ENCODE measurements around the gene AAR2. TPM values are rescaled to one million over a fixed set of nuclear protein-coding genes. Genes with fewer than 3 reads are reported as not detected.

Gene AAR2
- total RNA-seq, 2 donors from 2014 or later: 22.1 to 29.1 TPM

DNA sequence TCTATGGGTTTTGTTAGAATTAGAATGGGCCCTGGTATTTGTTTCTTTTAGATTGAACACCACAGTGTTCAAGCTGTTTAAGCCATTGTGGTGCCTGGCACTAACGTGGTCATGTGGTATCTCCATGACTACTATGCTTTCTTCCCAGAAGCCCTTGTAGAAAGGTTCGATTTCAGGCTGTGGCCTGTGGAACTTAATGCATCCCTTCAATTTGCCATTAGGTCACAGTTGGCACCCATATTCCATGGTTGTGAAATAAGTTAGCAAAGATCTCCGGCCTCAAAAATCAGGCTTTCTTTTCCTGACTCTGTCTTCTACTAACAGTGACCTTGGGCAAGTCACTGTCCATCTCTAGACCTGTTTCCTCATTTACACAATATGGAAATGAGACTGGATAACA lies 31.3 kb upstream of the AAR2 start:
- Histone ChIP-seq H3K27ac (no peak overlapping the region), H3K4me3 (no peak overlapping the region), H3K27me3 (replicated peaks; ENCODE audit: insufficient read depth) (no peaks in the 10 kb centered on the region), H3K4me1 (ENCODE audit: control insufficient read depth in 1 of 2, low read depth in 2 of 2) (no peaks in the 10 kb centered on the region), H3K36me3 (peaks cover 37% of the 10 kb centered on the region), H3K9me3 (no peaks in the 10 kb centered on the region)
- TF ChIP-seq, protein P1, sequence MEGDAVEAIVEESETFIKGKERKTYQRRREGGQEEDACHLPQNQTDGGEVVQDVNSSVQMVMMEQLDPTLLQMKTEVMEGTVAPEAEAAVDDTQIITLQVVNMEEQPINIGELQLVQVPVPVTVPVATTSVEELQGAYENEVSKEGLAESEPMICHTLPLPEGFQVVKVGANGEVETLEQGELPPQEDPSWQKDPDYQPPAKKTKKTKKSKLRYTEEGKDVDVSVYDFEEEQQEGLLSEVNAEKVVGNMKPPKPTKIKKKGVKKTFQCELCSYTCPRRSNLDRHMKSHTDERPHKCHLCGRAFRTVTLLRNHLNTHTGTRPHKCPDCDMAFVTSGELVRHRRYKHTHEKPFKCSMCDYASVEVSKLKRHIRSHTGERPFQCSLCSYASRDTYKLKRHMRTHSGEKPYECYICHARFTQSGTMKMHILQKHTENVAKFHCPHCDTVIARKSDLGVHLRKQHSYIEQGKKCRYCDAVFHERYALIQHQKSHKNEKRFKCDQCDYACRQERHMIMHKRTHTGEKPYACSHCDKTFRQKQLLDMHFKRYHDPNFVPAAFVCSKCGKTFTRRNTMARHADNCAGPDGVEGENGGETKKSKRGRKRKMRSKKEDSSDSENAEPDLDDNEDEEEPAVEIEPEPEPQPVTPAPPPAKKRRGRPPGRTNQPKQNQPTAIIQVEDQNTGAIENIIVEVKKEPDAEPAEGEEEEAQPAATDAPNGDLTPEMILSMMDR (IDR thresholded peaks at IDR 0.05): no peak
- no peak for ATAC-seq (ENCODE audit: insufficient number of reproducible peaks, low FRiP score, low read depth)
- no peak for DNase-seq (ENCODE audit: low spot score)

DNA sequence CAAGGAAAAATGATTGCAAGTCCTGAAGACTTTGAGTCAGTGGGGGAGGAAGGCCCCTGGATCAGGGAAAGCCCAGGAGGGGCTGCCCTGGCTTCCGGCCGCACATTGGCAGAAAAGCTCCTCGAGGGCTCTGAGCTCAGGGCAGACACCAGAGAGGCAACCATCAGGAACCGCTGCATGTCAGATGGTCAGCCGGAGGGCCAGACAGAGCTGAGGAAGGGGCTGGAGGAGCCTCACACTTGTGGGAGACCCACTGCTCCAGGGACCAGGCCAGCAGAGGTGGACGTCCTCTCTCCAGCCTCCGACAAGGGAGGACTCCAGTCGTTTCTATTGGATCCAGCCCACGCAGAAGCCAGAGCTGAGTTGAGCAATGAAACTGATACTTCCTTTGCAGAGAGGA lies 30.2 kb upstream of the AAR2 start:
- H3K36me3 ChIP-seq: peaks cover 38% of the 10 kb centered on the region

DNA sequence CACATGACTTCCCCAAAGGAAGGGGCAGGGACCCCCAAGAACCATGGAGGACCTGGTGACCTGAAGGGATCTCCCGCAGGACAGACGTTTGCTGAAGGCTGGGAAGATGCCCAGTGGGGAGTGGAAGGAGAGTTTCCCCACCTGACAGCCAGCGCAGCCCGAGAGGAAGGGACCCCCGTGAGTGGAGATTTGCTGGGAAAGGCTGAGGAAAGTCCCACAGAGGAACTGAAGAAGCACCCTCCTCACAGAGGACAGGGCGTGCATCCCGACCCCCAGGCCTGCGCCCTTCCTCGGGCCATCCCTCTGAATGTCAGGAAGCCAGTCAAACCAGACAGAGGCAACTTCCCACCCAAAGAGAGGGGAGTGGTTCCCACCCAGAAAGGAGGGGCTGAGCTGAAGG lies 29.6 kb upstream of the AAR2 start:
- no peak overlapping the region for H3K4me3 ChIP-seq
- H3K27ac ChIP-seq: no peak overlapping the region
- no peaks in the 10 kb centered on the region for H3K27me3 ChIP-seq (replicated peaks; ENCODE audit: insufficient read depth)
- ATAC-seq (ENCODE audit: insufficient number of reproducible peaks, low FRiP score, low read depth): no peak
- no peaks in the 10 kb centered on the region for H3K4me1 ChIP-seq (ENCODE audit: control insufficient read depth in 1 of 2, low read depth in 2 of 2)
- peaks cover 38% of the 10 kb centered on the region for H3K36me3 ChIP-seq
- no peaks in the 10 kb centered on the region for H3K9me3 ChIP-seq
- DNase-seq (ENCODE audit: low spot score): no peak
- TF ChIP-seq, protein P1 (IDR thresholded peaks at IDR 0.05): no peak

More for the DNA sequence above, 30.2 kb upstream of the AAR2 start:
- H3K9me3 ChIP-seq: no peaks in the 10 kb centered on the region
- DNase-seq (ENCODE audit: low spot score): no peak
- H3K4me3 ChIP-seq: no peak overlapping the region
- TF ChIP-seq, protein P1 (IDR thresholded peaks at IDR 0.05): no peak
- H3K4me1 ChIP-seq (ENCODE audit: control insufficient read depth in 1 of 2, low read depth in 2 of 2): no peaks in the 10 kb centered on the region
- no peak for ATAC-seq (ENCODE audit: insufficient number of reproducible peaks, low FRiP score, low read depth)
- no peak overlapping the region for H3K27ac ChIP-seq
- H3K27me3 ChIP-seq (replicated peaks; ENCODE audit: insufficient read depth): no peaks in the 10 kb centered on the region

DNA sequence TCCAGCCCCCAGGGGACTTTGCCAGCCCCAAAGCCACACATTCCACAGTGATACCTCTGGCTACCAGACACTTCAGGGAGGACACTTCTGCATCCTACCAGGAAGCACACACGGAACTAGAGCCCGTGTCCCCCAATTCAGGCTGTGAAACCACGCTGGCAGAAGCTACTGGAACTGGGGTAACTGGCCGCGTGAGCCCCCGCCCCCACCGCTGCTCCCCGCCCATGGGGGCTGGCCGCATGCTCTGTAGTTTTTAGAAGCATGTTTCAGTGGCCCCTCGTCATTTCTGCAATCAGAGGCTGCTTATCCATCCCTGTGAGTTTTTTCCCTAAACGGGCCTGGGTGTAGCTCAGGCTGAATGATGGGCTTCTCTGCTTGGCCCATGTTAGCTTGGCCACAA lies 28.7 kb upstream of the AAR2 start:
- Histone ChIP-seq H3K4me3 (no peak overlapping the region), H3K27me3 (replicated peaks; ENCODE audit: insufficient read depth) (no peaks in the 10 kb centered on the region)

DNA sequence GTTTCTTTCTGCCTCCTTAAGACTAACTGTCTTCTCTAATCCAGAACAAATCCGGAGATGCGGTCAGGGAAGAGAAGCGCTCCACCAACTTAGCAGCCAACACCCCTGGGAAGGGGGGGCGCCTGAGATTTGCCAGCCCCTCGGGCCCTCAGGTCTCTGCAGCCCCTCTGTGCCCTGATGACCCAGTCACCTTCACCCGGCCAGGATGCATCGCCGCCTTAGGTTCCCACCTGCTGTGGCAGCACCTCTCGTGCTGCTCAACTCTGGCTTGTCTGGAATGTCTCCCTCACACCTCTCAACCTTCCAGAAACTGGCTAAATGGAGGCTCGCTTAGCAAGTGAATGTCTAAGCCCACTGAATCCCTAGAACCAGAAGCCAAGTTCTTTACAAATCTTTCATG lies 28.0 kb upstream of the AAR2 start:
- Histone ChIP-seq H3K4me3 (no peak overlapping the region), H3K27me3 (replicated peaks; ENCODE audit: insufficient read depth) (no peaks in the 10 kb centered on the region), H3K36me3 (peaks cover 39% of the 10 kb centered on the region), H3K4me1 (ENCODE audit: control insufficient read depth in 1 of 2, low read depth in 2 of 2) (no peaks in the 10 kb centered on the region), H3K27ac (no peak overlapping the region), H3K9me3 (no peaks in the 10 kb centered on the region)
- ATAC-seq (ENCODE audit: insufficient number of reproducible peaks, low FRiP score, low read depth): no peak
- TF ChIP-seq, protein P1 (IDR thresholded peaks at IDR 0.05): no peak
- no peak for DNase-seq (ENCODE audit: low spot score)

More for the DNA sequence above, 28.7 kb upstream of the AAR2 start:
- TF ChIP-seq, protein P1 (IDR thresholded peaks at IDR 0.05): no peak
- ATAC-seq (ENCODE audit: insufficient number of reproducible peaks, low FRiP score, low read depth): no peak
- Histone ChIP-seq H3K36me3 (peaks cover 39% of the 10 kb centered on the region), H3K9me3 (no peaks in the 10 kb centered on the region), H3K27ac (no peak overlapping the region), H3K4me1 (ENCODE audit: control insufficient read depth in 1 of 2, low read depth in 2 of 2) (no peaks in the 10 kb centered on the region)
- DNase-seq (ENCODE audit: low spot score): no peak
